K562 (cell line): Measurements from ENCODE around the gene UQCRH. TPM values are rescaled to one million over a fixed set of nuclear protein-coding genes. Genes with fewer than 3 reads are reported as not detected.

Experiments
- ATF2 ChIP-seq: sonication (generic); formaldehyde crosslinking; IDR thresholded peaks from 2 replicates; pipeline ENCODE4 v1.8.1; 2022; ENCODE audit warnings: missing genetic modification reagents
- CC2D1A ChIP-seq: fragments of 450-650 bp; IDR thresholded peaks from 2 replicates; pipeline ENCODE4 v1.6.1; 2017; ENCODE audit warnings: mild to moderate bottlenecking
- CEBPZ ChIP-seq: fragments of 150-350 bp; IDR thresholded peaks from 2 replicates; pipeline ENCODE4 v1.6.1; 2014; ENCODE audit warnings: low read depth, mild to moderate bottlenecking, low read length, borderline replicate concordance
- CHCHD3 ChIP-seq: fragments of 250-450 bp; sonication (Bioruptor Pico); IDR thresholded peaks from 2 replicates; pipeline ENCODE4 v2.1.2; 2022; ENCODE audit warnings: mild to moderate bottlenecking
- EP300 ChIP-seq: IDR thresholded peaks from 2 replicates; pipeline ENCODE4 v1.6.1; 2012; ENCODE audit warnings: low read length, improper control_type of control experiment
- ETV1 ChIP-seq: fragments of 450-650 bp; conservative IDR thresholded peaks from 2 replicates; pipeline ENCODE4 v1.6.1; 2016; ENCODE audit warnings: missing genetic modification characterization, control low read depth, low read depth, missing compliant biosample characterization
- ETV5 ChIP-seq: sonication (generic); formaldehyde crosslinking; IDR thresholded peaks from 2 replicates; pipeline ENCODE4 v1.4.0; 2020; ENCODE audit warnings: low read depth, mild to moderate bottlenecking, missing genetic modification reagents
- FOXK2 ChIP-seq, 2 experiments: fragments of 450-650 bp; IDR thresholded peaks in 1 of 2; conservative IDR thresholded peaks in 1 of 2; 2 replicates each; pipeline ENCODE4 v1.6.1; 2016; ENCODE audit warnings: low read depth in 2 of 2, mild to moderate bottlenecking in 1 of 2
- HMG20A ChIP-seq: fragments of 450-650 bp; formaldehyde crosslinking; conservative IDR thresholded peaks from 2 replicates; pipeline ENCODE4 v1.4.0; 2020; ENCODE audit warnings: mild to moderate bottlenecking, mixed read lengths
- ID3 ChIP-seq, 2 experiments: fragments of 250-450 bp in 1 of 2; fragments of 450-650 bp in 1 of 2; sonication (Bioruptor Pico) in 1 of 2; IDR thresholded peaks; 2 replicates each; pipeline versions ENCODE4 v1.6.1 to v1.8.0; 2016 to 2021; ENCODE audit warnings: mild to moderate bottlenecking in 2 of 2, moderate library complexity in 2 of 2, missing compliant biosample characterization in 1 of 2, missing genetic modification characterization in 1 of 2
- KLF16 ChIP-seq: IDR thresholded peaks from 2 replicates; pipeline ENCODE4 v1.6.1; 2016; ENCODE audit warnings: antibody characterized with exemption
- NEUROD1 ChIP-seq: fragments of 150-350 bp; IDR thresholded peaks from 2 replicates; pipeline ENCODE4 v1.6.1; 2014; ENCODE audit warnings: borderline replicate concordance, low read length, low read depth; ENCODE audit not compliant: partially characterized antibody
- SIN3B ChIP-seq: fragments of 450-650 bp; IDR thresholded peaks from 2 replicates; pipeline ENCODE4 v1.6.1; 2017; ENCODE audit warnings: low read depth, mild to moderate bottlenecking, moderate library complexity
- SRF ChIP-seq, 2 experiments: fragments of 250-450, 450-650 bp in 1 of 2; sonication (Bioruptor Pico) in 1 of 2; sonication (generic) in 1 of 2; formaldehyde crosslinking; IDR thresholded peaks; 2 replicates each; pipeline versions ENCODE4 v1.5.0 to v1.5.1; 2020 to 2022; ENCODE audit warnings: mild to moderate bottlenecking in 1 of 2, missing genetic modification reagents in 1 of 2
- TAF15 ChIP-seq: fragments of 200-400 bp; formaldehyde crosslinking; IDR thresholded peaks from 2 replicates; pipeline ENCODE4 v1.6.1; 2017; ENCODE audit warnings: mild to moderate bottlenecking, low read depth, low read length, moderate library complexity
- U2AF1 ChIP-seq: fragments of 200-400 bp; formaldehyde crosslinking; optimal IDR thresholded peaks from 2 replicates; pipeline ENCODE3; 2017; ENCODE audit warnings: mild to moderate bottlenecking, low read depth, low read length, moderate library complexity
- ZNF124 ChIP-seq: sonication (generic); formaldehyde crosslinking; IDR thresholded peaks from 2 replicates; pipeline ENCODE4 v1.8.1; 2022; ENCODE audit warnings: missing genetic modification reagents
- ZNF780A ChIP-seq: fragments of 250-450 bp; sonication (Bioruptor Pico); IDR thresholded peaks from 2 replicates; pipeline ENCODE4 v1.5.0; 2021; ENCODE audit warnings: mild to moderate bottlenecking
- polyA plus RNA-seq, 8 experiments: library from polyadenylated mRNA; depleted of rRNA in 4 of 8; stranded (reverse) in 5 of 8; unstranded in 3 of 8; fragments of >200 nt; fragmentation: Nextera tagmentation in 2 of 8; fragmentation: Illumina TruSeq in 1 of 8; extraction: Ambion mirVana in 2 of 8; extraction: Trizol in 1 of 8; gene quantifications; 2 replicates each; pipeline versions ENCODE4 v1.2.1 to v1.2.3, GENCODE V29; 2011 to 2014; ENCODE audit warnings: inconsistent platforms in 1 of 8, missing spikeins in 1 of 8
- total RNA-seq, 7 experiments: library from RNA; depleted of rRNA in 6 of 7; stranded (reverse); fragments of >200 nt in 6 of 7; fragmentation: Illumina TruSeq in 2 of 7; extraction: Trizol in 2 of 7; gene quantifications; 2 replicates each; pipeline versions ENCODE4 v1.2.1 to v1.2.3, GENCODE V29; 2011 to 2021; ENCODE audit warnings: low replicate concordance in 1 of 7
- TF ChIP-seq, protein P1 (sequence below): fragments of 450-650 bp; IDR thresholded peaks from 2 replicates; pipeline ENCODE4 v1.7.1; 2018; ENCODE audit warnings: mild to moderate bottlenecking, low read depth; ENCODE audit not compliant: partially characterized antibody

The UQCRH gene
- total and polyA plus RNA-seq, 9 of the 15 experiments (the other 6 are each of a cell fraction or from before 2014, with no cell fraction given), result 1,267 to 5,184 (median 2,410) TPM

DNA sequence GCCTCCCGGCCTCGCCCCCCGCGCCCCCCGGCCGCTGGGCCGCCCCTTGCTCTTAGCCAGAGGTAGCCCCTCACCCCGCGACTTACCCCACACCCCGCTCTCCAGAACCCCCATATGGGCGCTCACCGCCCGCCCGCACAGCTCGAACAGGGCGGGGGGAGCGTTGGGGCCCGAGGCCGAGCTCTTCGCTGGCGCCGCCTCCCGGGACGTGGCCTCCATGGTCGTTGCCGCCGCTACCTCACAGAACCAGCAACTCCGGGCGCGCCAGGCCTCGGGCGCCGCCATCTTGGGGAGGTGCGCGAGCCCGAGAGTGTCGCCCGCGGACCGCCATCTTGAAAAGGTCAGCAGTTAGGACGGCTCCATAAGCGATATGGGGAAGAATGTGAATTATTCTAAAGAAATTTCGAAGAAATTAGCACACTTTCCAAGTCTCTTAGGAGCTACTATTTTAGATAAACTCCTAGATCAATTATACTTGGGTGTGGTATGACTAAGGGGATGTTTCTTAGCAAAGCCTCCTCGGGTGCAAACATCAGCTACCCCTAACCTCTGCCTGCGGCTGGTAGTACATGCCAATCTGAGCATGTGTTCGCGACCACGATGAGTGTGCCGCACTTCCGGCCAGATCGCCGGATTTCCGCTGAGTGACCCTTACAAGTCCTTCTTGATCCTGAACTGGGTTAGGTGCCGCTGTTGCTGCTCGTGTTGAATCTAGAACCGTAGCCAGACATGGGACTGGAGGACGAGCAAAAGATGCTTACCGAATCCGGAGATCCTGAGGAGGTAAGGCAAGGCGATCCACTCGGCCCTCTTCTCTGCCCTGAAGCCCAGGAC is at the start of gene UQCRH, which contains the start of gene LRRC41 (continued):
- TF ChIP-seq ETV1 (tag), result peak; percentile 94
- no peak for TF ChIP-seq ZNF780A
- no peak for TF ChIP-seq TAF15
- TF ChIP-seq ATF2 (CRISPR knock-in tag), result peak; percentile 11; the same call in 1 of the 2 replicates
- TF ChIP-seq ID3 (CRISPR knock-in tag; IDR thresholded peaks at IDR 0.05), result no peak
- TF ChIP-seq ID3 (tag; IDR thresholded peaks at IDR 0.05), result peak; percentile 92
- TF ChIP-seq ETV5 (CRISPR knock-in tag), result no peak; the same call in none of the 2 replicates
- TF ChIP-seq CEBPZ, result no peak
- peak; percentile 21 for TF ChIP-seq SIN3B
- peak; percentile 15 for TF ChIP-seq EP300
- TF ChIP-seq CC2D1A, result no peak; the same call in 1 of the 2 replicates
- peak; percentile 83; the same call in 1 of the 2 replicates for TF ChIP-seq ZNF124
- peak; percentile 84 to 100 for TF ChIP-seq FOXK2 (conservative IDR thresholded peaks at IDR 0.05 in 1 of 2, IDR thresholded peaks at IDR 0.05 in 1 of 2; ENCODE audit: low read depth in 2 of 2)
- TF ChIP-seq HMG20A, result no peak
- peak; percentile 34 for TF ChIP-seq U2AF1
- peak in 1 of 2 experiments; percentile 35; a peak in 1 of 4 replicates for TF ChIP-seq SRF (CRISPR knock-in tag; IDR thresholded peaks at IDR 0.05)
- TF ChIP-seq, protein P1, sequence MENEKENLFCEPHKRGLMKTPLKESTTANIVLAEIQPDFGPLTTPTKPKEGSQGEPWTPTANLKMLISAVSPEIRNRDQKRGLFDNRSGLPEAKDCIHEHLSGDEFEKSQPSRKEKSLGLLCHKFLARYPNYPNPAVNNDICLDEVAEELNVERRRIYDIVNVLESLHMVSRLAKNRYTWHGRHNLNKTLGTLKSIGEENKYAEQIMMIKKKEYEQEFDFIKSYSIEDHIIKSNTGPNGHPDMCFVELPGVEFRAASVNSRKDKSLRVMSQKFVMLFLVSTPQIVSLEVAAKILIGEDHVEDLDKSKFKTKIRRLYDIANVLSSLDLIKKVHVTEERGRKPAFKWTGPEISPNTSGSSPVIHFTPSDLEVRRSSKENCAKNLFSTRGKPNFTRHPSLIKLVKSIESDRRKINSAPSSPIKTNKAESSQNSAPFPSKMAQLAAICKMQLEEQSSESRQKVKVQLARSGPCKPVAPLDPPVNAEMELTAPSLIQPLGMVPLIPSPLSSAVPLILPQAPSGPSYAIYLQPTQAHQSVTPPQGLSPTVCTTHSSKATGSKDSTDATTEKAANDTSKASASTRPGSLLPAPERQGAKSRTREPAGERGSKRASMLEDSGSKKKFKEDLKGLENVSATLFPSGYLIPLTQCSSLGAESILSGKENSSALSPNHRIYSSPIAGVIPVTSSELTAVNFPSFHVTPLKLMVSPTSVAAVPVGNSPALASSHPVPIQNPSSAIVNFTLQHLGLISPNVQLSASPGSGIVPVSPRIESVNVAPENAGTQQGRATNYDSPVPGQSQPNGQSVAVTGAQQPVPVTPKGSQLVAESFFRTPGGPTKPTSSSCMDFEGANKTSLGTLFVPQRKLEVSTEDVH, result peak; percentile 94
- peak; percentile 76 for TF ChIP-seq NEUROD1
- TF ChIP-seq KLF16, result no peak
- no peak; the same call in 1 of the 2 replicates for TF ChIP-seq CHCHD3
